IPS DF 19.7 (cell line): ENCODE results near the gene RABL2B.
"Not testable (repeated sequence)": the region's sequence is repeated elsewhere in the genome, so short reads cannot be mapped to it uniquely, and the experiment has no call there.

ENCODE experiments used
- DNase-seq: peaks from one replicate; pipeline ENCODE4 v3.0.0-alpha.2; 2013; ENCODE audit warnings: low read depth, low spot score

RABL2B gene

DNA sequence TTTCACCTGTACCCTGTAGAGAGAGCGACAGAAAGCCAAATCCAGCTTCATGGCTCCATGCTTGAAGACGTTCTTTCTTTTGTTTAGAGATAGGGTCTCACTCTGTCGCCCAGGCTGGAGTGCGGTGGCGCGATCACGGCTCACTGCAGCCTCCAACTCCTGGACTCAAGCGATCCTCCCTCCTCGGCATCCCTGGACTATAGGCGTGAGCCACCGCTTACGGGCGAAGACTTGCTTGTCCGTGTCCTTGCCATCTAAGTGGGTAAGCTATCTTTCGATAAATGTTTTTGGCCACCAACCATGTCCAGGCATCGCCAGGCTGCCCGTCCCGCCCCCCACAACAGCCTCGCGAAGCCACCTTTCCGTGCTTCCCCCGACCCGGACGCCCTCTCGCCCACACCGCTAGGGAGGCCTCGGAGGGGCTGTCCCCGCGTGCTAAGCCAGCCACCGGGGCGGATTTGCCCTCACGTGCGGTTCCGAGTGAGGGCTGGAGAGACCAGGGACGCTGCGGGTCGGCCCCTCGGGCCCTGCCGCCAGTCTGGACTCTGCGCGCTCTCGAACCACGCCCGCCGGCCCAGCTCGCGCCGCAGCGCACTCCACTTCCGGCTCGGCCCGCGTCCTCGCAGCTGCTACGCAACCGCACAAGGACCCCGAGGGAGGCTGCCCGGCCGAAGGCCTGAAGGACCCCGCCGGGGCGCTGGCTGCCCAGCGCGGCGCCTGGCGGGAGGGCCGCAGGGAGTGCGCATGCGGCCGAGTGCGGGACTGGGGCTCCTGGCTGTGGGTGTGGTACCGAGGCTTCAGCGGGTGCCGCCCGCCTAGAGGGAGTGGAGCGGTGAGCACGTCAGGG lies at the start of gene RABL2B:
Gene RABL2B (minus strand): TSS at position 604 of the 847 bp plus-strand sequence. CDS start 1,342 bp downstream, outside the sequence.
- DNase-seq: peak; percentile 25

DNA sequence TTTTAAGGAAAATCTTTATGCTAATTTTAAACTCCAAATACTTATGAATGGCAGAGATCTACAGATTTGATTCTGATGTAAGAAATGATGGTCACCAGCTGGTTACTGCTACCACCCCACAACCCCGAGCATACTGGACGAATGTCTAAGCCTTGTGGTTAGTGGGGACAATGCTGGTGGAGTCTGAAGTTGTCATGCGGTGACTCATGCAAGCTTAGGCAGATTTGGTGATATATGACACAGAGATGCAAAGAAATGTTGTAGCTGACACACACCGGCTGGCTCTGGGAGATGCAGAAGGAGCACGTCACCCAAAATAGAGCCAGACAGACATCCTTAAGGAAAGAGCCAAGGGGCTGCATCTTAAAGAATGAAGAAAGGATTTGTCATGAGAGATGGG lies 3.5 kb upstream of the RABL2B start:
- DNase-seq: not testable (repeated sequence)

DNA sequence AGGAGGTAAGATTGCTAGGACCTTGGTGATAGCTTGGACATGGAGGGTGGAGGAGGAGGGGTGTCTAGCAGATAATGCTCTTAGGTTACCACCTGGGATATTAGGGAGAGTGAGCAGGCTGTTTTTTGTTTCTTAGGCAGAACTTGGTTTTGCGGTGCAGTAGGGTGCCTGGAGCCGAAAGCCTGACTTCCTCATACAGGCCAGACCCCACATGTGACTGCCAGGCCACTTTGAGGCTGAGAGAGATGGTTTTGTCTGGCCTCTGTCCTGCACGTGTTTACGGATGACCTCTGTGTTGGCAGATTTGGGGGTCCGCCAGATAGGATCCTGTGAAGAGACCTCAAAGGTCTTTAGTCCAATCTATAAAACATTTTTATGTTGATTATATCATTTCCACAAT lies 1.9 kb upstream of the RABL2B start:
- DNase-seq: not testable (repeated sequence)

DNA sequence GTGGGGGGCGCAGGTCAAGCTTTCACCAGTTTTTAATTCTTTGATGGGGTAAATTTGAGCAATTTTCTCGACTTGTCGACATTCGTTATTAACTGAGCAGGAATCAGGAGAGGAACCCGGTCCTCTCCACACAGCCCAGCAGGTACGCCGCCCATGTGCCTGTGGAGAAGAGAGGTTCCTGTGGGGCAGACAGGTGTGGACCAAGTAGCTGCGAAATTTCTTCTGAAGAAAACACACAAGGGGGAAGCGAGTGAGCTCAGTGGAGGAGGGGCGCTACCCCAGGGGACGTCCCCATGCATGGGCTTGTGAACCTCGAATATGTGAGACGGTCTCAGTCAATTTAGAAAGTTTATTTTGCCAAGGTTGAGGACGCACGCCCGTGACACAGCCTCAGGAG lies 442 bp upstream of the RABL2B start:
- not testable (repeated sequence) for DNase-seq

DNA sequence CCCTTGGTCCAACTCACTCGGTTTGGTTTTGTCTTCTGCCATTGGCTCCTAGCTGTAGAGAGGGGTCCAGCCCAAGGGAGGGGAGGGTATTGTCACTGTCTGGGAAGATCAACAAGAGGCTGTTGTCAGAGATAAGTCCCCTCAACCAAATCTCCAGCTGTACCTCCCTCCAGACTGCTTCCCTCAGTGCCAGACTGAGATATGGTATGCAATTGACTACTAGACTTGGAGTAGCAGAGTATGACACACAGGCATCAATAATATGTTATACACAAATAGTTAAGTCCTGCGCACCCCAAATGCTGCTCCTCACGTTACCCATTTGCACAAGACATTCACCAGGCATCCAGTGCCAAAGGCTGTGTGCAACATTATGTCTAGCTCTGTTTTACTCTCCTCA lies 1.2 kb downstream of the RABL2B start:
- DNase-seq: not testable (repeated sequence)

DNA sequence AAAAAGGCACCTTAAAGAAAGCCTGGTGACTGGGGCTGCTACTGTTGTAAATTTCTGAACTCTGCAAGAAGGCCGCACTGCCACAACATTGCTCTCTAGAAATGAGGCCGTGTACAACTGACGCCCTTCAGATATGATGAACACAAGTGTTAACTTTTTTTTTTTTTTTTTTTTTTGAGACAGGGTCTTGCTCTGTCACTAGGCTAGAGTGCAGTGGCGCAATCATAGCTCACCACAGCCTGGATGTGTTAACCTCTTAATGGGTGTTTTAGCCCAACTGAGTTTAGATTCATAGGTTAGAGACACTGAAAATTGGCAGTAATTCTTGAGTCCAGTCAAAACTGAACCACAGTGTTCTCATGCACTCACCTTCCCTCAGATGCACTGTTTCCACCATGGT lies 3.2 kb downstream of the RABL2B start:
- DNase-seq: not testable (repeated sequence)

DNA sequence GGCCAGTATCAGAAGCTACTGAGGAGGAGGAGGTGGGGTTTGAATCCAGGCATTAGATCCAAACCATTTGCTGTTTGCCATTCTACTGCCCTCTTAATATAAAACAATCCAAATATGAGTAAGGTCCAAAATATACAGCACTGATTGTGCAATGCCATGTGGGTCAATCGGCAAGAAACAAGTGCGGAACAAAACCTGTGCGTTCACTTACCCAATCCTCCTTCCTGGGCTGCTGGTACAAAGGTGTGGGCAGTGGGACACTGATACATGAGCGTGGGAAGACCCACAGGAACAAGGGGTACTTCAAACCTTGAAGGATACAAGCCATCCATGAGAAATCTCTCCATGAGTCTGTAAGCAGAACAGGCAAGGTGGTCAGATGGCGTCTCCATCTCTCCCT lies 5.8 kb downstream of the RABL2B start:
- not testable (repeated sequence) for DNase-seq

DNA sequence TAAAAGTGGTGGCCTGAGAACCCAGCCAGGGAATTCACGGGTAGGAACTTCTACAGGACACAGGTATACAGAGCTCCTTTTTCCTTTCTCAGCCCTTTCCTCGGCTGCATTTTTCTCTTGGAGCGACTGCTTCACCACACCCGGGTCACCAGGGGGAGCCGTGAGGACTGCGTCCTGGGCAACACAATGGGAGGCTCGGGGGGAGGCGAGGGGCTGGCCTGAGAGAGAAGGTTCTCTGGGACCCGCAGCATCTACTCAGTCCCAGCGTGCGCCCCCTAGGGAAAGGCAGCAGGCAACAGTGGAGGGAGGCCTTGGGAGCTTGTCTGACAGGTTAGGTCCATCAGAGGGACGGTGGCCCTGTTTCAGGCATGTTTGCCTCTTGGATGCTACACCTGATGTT lies 8.3 kb downstream of the RABL2B start:
- peak; percentile 45 for DNase-seq

DNA sequence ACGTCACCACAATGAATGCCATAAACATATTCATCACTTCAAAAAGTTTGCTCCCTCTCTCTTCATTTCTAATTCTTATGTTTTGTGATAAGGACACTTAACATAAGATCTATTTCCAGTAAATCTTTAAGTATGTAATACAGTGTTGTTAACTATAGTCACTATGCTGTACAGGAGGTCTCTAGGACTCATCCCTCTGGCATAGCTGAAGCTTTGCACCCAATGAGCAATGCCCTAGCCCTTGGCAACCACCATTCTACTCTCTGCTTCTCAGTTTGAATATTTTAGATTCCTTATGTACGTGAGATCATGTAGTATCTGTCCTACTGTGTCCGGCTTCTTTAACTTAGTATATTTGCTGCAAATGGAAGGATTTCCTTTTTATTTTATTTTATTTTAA lies 19.1 kb downstream of the RABL2B start:
- DNase-seq: not testable (repeated sequence)

DNA sequence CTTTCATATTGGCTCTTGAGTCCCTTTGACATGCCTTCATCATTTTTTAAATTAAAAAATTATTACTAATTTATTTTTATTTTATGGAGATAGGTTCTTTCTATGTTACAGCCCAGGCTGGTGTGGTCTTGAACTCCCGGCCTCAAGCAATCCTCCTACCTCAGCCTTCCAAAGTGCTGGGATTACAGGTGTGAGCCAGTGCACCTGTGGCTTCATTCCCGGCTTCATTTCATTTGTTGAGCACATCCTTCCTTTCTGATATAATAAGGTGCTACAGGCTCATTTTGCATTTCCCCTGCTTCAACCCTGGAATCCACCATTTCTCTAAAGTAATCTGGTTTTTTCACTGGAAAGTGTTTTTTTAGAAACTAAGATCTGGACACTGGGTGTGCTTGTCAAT lies 21.6 kb downstream of the RABL2B start:
- not testable (repeated sequence) for DNase-seq

DNA sequence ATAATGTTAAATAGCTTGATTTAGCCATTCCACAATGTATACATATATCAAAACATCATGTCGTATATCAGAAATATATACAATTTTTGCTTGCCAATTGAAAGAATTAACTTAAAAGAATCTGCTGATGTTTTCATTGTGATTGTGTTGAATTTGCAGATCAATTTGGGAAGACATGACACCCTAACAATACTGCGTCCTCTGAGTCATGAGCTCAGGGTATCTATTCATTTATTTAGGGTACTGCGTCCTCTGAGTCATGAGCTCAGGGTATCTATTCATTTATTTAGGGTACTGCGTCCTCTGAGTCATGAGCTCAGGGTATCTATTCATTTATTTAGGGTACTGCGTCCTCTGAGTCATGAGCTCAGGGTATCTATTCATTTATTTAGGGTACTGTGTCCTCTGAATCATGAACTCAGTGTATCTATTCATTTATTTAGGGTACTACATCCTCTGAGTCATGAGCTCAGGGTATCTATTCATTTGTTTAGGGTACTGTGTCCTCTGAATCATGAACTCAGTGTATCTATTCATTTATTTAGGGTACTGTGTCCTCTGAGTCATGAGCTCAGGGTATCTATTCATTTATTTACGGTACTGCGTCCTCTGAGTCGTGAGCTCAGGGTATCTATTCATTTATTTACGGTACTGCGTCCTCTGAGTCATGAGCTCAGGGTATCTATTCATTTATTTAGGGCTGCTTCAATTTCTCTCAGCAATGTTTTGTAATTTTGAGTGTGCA lies 23.7 kb downstream of the RABL2B start:
- DNase-seq: not testable (repeated sequence)

DNA sequence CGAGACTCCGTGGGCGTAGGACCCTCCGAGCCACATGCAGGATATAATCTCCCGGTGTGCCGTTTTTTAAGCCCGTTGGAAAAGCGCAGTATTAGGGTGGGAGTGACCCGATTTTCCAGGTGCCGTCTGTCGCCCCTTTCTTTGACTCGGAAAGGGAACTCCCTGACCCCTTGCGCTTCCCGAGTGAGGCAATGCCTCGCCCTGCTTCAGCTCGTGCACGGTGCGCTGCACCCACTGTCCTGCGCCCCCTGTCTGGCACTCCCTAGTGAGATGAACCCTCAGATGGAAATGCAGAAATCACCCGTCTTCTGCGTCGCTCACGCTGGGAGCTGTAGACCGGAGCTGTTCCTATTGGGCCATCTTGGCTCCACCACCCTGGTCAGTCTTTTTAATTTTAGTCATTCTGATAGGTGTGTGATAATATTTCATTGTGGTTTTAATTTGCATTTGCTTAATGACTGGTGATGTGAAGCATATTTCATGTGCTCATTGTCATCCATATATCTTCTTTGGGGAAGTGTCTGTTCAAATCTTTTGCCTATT lies 26.4 kb downstream of the RABL2B start:
- DNase-seq: not testable (repeated sequence)

DNA sequence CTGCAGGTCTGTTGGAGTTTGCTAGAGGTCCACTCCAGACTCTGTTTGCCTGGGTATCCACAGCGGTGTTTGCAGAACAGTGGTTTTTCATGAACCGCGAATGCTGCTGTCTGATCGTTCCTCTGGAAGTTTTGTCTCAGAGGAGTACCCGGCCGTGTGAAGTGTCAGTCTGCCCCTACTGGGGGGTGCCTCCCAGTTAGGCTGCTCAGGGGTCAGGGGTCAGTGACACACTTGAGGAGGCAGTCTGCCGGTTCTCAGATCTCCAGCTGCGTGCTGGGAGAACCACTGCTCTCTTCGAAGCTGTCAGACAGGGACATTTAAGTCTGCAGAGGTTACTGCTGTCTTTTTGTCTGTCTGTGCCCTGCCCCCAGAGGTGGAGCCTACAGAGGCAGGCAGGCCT lies 27.0 kb downstream of the RABL2B start:
- not testable (repeated sequence) for DNase-seq

DNA sequence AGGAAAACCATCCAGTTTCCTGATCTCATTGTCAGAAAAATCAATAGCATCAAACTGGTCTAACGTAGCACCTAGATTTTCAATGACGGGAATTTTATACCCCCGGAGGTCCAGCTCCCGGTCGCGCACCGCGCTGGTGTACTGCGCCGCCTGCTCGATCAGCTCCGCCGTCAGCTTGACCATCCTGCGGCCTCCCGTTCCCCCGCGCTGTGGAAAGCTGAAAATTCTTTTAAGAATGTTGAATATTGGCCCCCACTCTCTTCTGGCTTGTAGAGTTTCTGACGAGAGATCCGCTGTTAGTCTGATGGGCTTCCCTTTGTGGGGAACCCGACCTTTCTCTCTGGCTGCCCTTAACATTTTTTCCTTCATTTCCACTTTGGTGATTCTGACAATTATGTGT lies 28.2 kb downstream of the RABL2B start:
- DNase-seq: not testable (repeated sequence)

DNA sequence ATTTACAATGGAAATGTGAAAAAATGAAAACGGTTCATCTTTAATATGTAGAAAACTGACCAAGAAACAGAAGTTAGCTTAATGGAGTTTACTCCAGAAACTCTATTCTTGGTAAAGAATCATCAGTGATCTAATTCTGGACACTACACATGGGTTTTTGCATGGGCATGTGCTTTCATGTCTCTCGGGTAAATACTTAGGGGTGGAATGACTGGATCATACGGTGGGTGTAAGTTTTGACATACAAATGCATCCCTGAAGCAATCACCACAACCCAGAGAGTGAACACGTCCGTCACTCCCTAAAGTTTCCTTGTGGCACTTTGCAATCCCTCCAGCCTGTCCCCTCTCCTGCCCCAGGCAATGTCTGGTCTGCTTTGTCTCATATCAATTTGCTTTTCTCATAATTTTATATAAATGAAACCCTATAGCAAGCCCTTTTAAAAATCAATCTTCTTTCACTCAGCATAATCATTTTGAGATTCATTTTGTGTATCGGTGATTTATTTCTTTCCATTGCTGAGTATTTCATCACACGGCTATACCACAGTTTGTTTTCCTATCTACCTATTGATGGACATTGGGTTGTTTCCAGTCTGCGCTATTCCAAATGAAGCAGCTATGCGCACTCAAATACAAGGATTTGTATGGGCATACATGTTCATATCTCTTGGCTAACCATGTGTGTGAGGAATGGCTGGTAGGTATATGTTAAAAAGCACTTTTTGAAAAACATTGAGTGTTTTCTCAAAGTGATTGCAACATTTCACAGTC lies 33.9 kb downstream of the RABL2B start:
- not testable (repeated sequence) for DNase-seq

DNA sequence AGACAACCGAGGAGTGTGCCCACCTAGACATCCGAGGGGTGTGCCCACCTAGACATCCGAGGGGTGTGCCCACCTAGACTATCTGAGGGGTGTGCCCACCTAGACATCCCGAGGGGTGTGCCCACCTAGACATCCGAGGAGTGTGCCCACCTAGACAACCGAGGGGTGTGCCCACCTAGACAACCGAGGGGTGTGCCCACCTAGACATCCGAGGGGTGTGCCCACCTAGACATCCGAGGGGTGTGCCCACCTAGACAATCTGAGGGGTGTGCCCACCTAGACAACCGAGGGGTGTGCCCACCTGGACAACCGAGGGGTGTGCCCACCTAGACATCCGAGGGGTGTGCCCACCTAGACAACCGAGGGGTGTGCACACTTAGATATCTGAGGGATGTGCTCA lies 34.8 kb downstream of the RABL2B start:
- DNase-seq: not testable (repeated sequence)

DNA sequence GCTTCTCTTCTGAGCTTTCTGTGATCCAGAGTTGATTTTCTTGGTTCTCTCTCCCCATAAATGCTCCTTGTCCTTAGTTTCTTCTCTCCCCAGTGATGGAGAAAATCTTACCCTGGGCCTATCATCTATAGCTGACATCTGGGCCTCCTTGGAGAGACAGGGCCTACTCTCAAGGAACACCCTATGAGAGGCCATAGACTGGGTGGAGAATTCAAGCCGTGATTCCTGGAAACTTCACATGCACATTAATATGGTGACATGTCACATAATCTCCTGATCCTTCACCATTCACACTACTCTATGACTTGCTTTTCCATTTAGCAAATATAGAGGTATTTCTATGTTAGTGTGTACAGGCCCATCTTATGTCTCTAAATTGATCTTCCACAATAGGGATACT lies 35.9 kb downstream of the RABL2B start:
- DNase-seq: not testable (repeated sequence)

DNA sequence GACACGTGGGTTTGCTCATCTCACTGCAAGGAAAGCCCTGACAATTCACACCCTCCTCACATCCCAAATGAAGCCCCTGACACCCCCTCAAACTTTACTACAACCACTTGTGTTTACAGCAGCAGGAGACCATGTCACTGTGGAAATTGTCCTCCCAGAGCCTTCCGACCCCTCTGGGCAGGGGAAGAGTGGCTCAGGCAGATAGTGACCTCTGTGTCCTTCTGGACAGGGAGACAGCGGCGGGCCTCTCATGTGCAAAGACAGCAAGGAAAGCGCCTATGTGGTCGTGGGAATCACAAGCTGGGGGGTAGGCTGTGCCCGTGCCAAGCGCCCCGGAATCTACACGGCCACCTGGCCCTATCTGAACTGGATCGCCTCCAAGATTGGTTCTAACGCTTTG lies 39.0 kb downstream of the RABL2B start:
- not testable (repeated sequence) for DNase-seq

DNA sequence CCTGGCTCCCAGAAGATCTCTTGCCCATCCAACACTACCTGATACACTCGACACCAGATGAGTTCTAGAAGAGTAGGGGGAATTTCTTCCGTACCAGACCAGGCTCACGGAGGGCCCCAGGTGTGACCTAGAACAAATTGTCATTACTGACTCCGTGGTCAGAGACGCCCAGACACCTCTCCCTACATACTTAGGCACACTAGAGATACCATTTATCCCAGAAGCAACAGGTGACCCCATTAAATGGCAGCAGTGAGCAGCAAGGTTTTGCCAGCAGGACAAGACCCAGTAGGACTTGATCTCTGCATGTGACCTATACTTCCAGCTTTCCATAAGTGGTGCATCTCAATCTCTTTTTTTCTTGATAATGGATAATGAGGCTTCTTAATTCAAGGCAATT lies 42.7 kb downstream of the RABL2B start:
- DNase-seq: not testable (repeated sequence)

DNA sequence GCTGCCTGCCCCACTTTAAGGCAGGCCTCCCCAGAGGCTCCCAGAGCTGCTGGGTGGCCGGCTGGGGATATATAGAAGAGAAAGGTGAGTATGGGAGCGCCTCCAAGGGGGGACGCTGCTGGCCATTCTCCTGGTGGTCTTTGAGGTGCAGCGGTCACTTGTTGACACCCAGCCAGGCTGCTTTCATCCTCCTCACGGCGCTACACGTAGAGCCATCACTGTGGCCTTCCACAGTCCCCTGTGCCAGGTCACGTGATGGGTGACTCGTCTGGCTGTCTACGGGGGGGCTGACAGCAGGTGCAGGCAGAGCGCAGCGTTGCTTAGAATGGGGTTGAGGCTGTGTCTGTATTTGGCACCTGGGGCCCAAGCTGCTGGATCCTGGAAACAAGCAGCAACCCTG lies 43.5 kb downstream of the RABL2B start:
- DNase-seq: no peak

DNA sequence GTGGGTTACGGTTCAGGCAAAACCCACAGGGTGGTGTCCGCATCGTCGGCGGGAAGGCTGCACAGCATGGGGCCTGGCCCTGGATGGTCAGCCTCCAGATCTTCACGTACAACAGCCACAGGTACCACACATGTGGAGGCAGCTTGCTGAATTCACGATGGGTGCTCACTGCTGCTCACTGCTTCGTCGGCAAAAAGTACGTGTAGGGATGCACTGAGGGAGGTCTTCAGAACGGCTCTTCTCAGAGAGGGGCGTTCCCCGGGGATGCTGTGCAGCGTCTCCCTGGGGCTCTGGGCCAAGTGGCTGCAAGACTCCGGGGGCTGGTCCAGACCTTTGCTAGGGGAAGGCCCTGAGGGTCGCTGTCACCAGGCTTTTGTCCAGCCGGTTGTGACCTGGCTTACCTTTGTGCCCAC lies 44.2 kb downstream of the RABL2B start:
- no peak for DNase-seq
